Stimulated activated CD4-positive, alpha-beta T cell treated with anti-CD3 and anti-CD28 coated beads, Interleukin-4, amount 100 ng/mL, for 4 hours (primary cell): ENCODE measurements around the gene NCAN.
"Not testable (repeated sequence)": the region's sequence is repeated elsewhere in the genome, so short reads cannot be mapped to it uniquely, and the experiment has no call there.

ENCODE experiments used
- DNase-seq, 2 experiments: peaks; one replicate each; pipeline ENCODE4 v3.0.0-alpha.2; 2020

The NCAN gene

GRCh38 chr19:19226204-19226603, 14.4 kb downstream of the NCAN start:
- DNase-seq: no peak

- no peak for DNase-seq
These were observed 14.9 kb downstream of the NCAN start for GRCh38 chr19:19226663-19227062.

GRCh38 chr19:19227217-19227616, 15.5 kb downstream of the NCAN start:
- DNase-seq: no peak

GRCh38 chr19:19229701-19230100, 17.9 kb downstream of the NCAN start:
- no peak for DNase-seq

GRCh38 chr19:19230999-19231398, 19.2 kb downstream of the NCAN start:
- no peak for DNase-seq

- DNase-seq: no peak
These were observed 20.5 kb downstream of the NCAN start for GRCh38 chr19:19232261-19232721.

GRCh38 chr19:19234220-19234816, 22.6 kb downstream of the NCAN start:
- DNase-seq: no peak

- no peak for DNase-seq
These were observed 24.4 kb downstream of the NCAN start for GRCh38 chr19:19236173-19236572.

- DNase-seq: no peak
These were observed 26.6 kb downstream of the NCAN start for GRCh38 chr19:19238126-19238894.

GRCh38 chr19:19239675-19240074, 27.9 kb downstream of the NCAN start:
- DNase-seq: no peak

- DNase-seq: no peak
These were observed 28.7 kb downstream of the NCAN start for GRCh38 chr19:19240476-19240875.

GRCh38 chr19:19250196-19250801, 38.5 kb downstream of the NCAN start:
- no peak for DNase-seq

GRCh38 chr19:19253409-19253808, 41.7 kb downstream of the NCAN start:
- not testable (repeated sequence) for DNase-seq

- no peak for DNase-seq
These were observed 44.6 kb downstream of the NCAN start for GRCh38 chr19:19256072-19256969.

- no peak for DNase-seq
These were observed 45.4 kb downstream of the NCAN start for GRCh38 chr19:19257137-19257536.

GRCh38 chr19:19257836-19258588, 46.3 kb downstream of the NCAN start:
- no peak for DNase-seq

GRCh38 chr19:19258589-19259338, 47.0 kb downstream of the NCAN start:
- DNase-seq: no peak

GRCh38 chr19:19259741-19260140, 48.0 kb downstream of the NCAN start:
- no peak for DNase-seq

GRCh38 chr19:19260417-19261214, 48.9 kb downstream of the NCAN start:
- DNase-seq: no peak

GRCh38 chr19:19261350-19262189, 49.8 kb downstream of the NCAN start:
- no peak for DNase-seq
